Activated CD4-positive, alpha-beta T cell treated with anti-CD3 and anti-CD28 coated beads, Interleukin-2, amount 10 ng/mL, durations not matched to agents 24 days and 14 days (primary cell): ENCODE results near the gene PEX13. TPM values are rescaled to one million over a fixed set of nuclear protein-coding genes. Genes with fewer than 3 reads are reported as not detected.
A peak's percentile ranks its signal among the peaks of the same experiment; 100 is the strongest.
"Not testable (repeated sequence)": the region's sequence is repeated elsewhere in the genome, so short reads cannot be mapped to it uniquely, and the experiment has no call there.

ENCODE experiments used
- DNase-seq: peaks from one replicate; pipeline ENCODE4 v3.0.0; 2022
- H3K27ac Mint-ChIP-seq: one replicate; pipeline ENCODE4 v1.8.0; 2022; ENCODE audit warnings: mild to moderate bottlenecking, mixed read lengths
- H3K27me3 Mint-ChIP-seq: one replicate; pipeline ENCODE4 v1.8.0; 2022; ENCODE audit warnings: mixed read lengths
- H3K36me3 Mint-ChIP-seq: one replicate; pipeline ENCODE4 v1.8.0; 2022; ENCODE audit warnings: low read depth, mild to moderate bottlenecking, mixed read lengths
- H3K4me1 Mint-ChIP-seq: one replicate; pipeline ENCODE4 v1.8.0; 2021; ENCODE audit warnings: mixed read lengths
- H3K4me3 Mint-ChIP-seq: one replicate; pipeline ENCODE4 v1.8.0; 2022; ENCODE audit warnings: mild to moderate bottlenecking, moderate library complexity, mixed read lengths
- H3K9me3 Mint-ChIP-seq: one replicate; pipeline ENCODE4 v1.8.0; 2021; ENCODE audit warnings: mixed read lengths
- intact Hi-C: fragments of 100-400 bp; cut with micrococcal nuclease; formaldehyde crosslinking; loops from one replicate; pipeline ENCODE4 v1.15.1; 2023
- total RNA-seq: library from RNA; stranded (reverse); gene quantifications from 2 replicates; pipeline ENCODE4 v1.2.3, GENCODE V29; 2022

Gene PEX13
- total RNA-seq, 1 donor from 2014 or later = 19.7 TPM

- no peaks in the 10 kb centered on the region for H3K9me3 Mint-ChIP-seq
- intact Hi-C loops = loop anchor here (1.0 to 10.0 kb wide), 11 partner anchors 40 to 1288 kb away; partner anchors contain the start of genes PAPOLG, SANBR and XPO1
- H3K27ac Mint-ChIP-seq = peak overlapping the region; percentile 99
- no peak for DNase-seq
- no peaks in the 10 kb centered on the region for H3K27me3 Mint-ChIP-seq
- peaks cover 12% of the 10 kb centered on the region for H3K36me3 Mint-ChIP-seq
- peaks cover 32% of the 10 kb centered on the region for H3K4me1 Mint-ChIP-seq
- H3K4me3 Mint-ChIP-seq = peak overlapping the region; percentile 99
Observed at GRCh38 chr2:61016392-61017002, 1.0 kb upstream of the PEX13 start.

- H3K9me3 Mint-ChIP-seq = no peaks in the 10 kb centered on the region
- intact Hi-C loops = loop anchor here (1.0 to 10.0 kb wide), 10 partner anchors 40 to 1288 kb away; partner anchors contain the start of genes PAPOLG, SANBR and XPO1
- H3K36me3 Mint-ChIP-seq = peaks cover 17% of the 10 kb centered on the region
- no peaks in the 10 kb centered on the region for H3K27me3 Mint-ChIP-seq
- H3K4me1 Mint-ChIP-seq = peaks cover 32% of the 10 kb centered on the region
- H3K4me3 Mint-ChIP-seq = peak overlapping the region; percentile 99
- peak overlapping the region; percentile 99 for H3K27ac Mint-ChIP-seq
- DNase-seq = peak; percentile 92
Observed at GRCh38 chr2:61017003-61017555, 441 bp upstream of the PEX13 start.

- H3K4me1 Mint-ChIP-seq = peaks cover 27% of the 10 kb centered on the region
- intact Hi-C loops = loop anchor here (5.0 to 10.0 kb wide), 2 partner anchors 744 to 1286 kb away; no protein-coding TSS in a partner anchor
- peak overlapping the region; percentile 99 for H3K27ac Mint-ChIP-seq
- H3K36me3 Mint-ChIP-seq = peaks cover 24% of the 10 kb centered on the region
- no peaks in the 10 kb centered on the region for H3K9me3 Mint-ChIP-seq
- H3K4me3 Mint-ChIP-seq = peak overlapping the region; percentile 99
- no peaks in the 10 kb centered on the region for H3K27me3 Mint-ChIP-seq
- no peak for DNase-seq
Observed at GRCh38 chr2:61018318-61018755, 817 bp downstream of the PEX13 start.

- DNase-seq = no peak
- Mint-ChIP-seq H3K27ac (no peak overlapping the region), H3K4me3 (peak overlapping the region; percentile 99), H3K4me1 (peaks cover 30% of the 10 kb centered on the region), H3K9me3 (no peaks in the 10 kb centered on the region), H3K27me3 (no peaks in the 10 kb centered on the region), H3K36me3 (peaks cover 29% of the 10 kb centered on the region)
- intact Hi-C loops = loop anchor here (5.0 to 10.0 kb wide), 2 partner anchors 744 to 1286 kb away; no protein-coding TSS in a partner anchor
Observed at GRCh38 chr2:61018798-61019197, 1.3 kb downstream of the PEX13 start.

GRCh38 chr2:61021228-61021660 lies 3.7 kb downstream of the PEX13 start:
- no peaks in the 10 kb centered on the region for H3K27me3 Mint-ChIP-seq
- H3K36me3 Mint-ChIP-seq = peaks cover 35% of the 10 kb centered on the region
- no peaks in the 10 kb centered on the region for H3K9me3 Mint-ChIP-seq
- intact Hi-C loops = no loop called here
- no peak overlapping the region for H3K4me3 Mint-ChIP-seq
- DNase-seq = no peak
- H3K4me1 Mint-ChIP-seq = peaks cover 28% of the 10 kb centered on the region
- no peak overlapping the region for H3K27ac Mint-ChIP-seq

GRCh38 chr2:61023670-61024069 lies 6.2 kb downstream of the PEX13 start:
- no peaks in the 10 kb centered on the region for H3K9me3 Mint-ChIP-seq
- no peak overlapping the region for H3K4me3 Mint-ChIP-seq
- H3K27me3 Mint-ChIP-seq = no peaks in the 10 kb centered on the region
- no peak overlapping the region for H3K27ac Mint-ChIP-seq
- intact Hi-C loops = no loop called here
- peaks cover 19% of the 10 kb centered on the region for H3K4me1 Mint-ChIP-seq
- peaks cover 34% of the 10 kb centered on the region for H3K36me3 Mint-ChIP-seq
- no peak for DNase-seq

GRCh38 chr2:61029533-61029932 lies 12.0 kb downstream of the PEX13 start:
- intact Hi-C loops = no loop called here
- H3K27ac Mint-ChIP-seq = no peak overlapping the region
- H3K27me3 Mint-ChIP-seq = no peaks in the 10 kb centered on the region
- no peak for DNase-seq
- peaks cover 34% of the 10 kb centered on the region for H3K36me3 Mint-ChIP-seq
- H3K4me1 Mint-ChIP-seq = peaks cover 2% of the 10 kb centered on the region
- H3K4me3 Mint-ChIP-seq = no peak overlapping the region
- no peaks in the 10 kb centered on the region for H3K9me3 Mint-ChIP-seq

GRCh38 chr2:61034592-61034991 lies 17.1 kb downstream of the PEX13 start:
- H3K4me3 Mint-ChIP-seq, H3K27me3 Mint-ChIP-seq, DNase-seq, H3K27ac Mint-ChIP-seq, intact Hi-C loops, H3K4me1 Mint-ChIP-seq: not testable (repeated sequence)
- Mint-ChIP-seq H3K9me3 (peaks cover 26% of the 10 kb centered on the region), H3K36me3 (peaks cover 60% of the 10 kb centered on the region)

- H3K4me1 Mint-ChIP-seq, H3K27ac Mint-ChIP-seq, H3K27me3 Mint-ChIP-seq, intact Hi-C loops, DNase-seq, H3K4me3 Mint-ChIP-seq: not testable (repeated sequence)
- Mint-ChIP-seq H3K9me3 (peaks cover 26% of the 10 kb centered on the region), H3K36me3 (peaks cover 64% of the 10 kb centered on the region)
Observed at GRCh38 chr2:61036643-61037042, 19.1 kb downstream of the PEX13 start.

- H3K4me3 Mint-ChIP-seq = no peak overlapping the region
- no peak overlapping the region for H3K27ac Mint-ChIP-seq
- H3K27me3 Mint-ChIP-seq = no peaks in the 10 kb centered on the region
- intact Hi-C loops = no loop called here
- H3K36me3 Mint-ChIP-seq = peaks cover 30% of the 10 kb centered on the region
- H3K4me1 Mint-ChIP-seq = peaks cover 7% of the 10 kb centered on the region
- peaks cover 6% of the 10 kb centered on the region for H3K9me3 Mint-ChIP-seq
- DNase-seq = no peak
Observed at GRCh38 chr2:61042807-61043206, 25.3 kb downstream of the PEX13 start.

GRCh38 chr2:61044636-61045035 lies 27.1 kb downstream of the PEX13 start:
- DNase-seq = no peak
- no peaks in the 10 kb centered on the region for H3K27me3 Mint-ChIP-seq
- H3K27ac Mint-ChIP-seq = no peak overlapping the region
- H3K36me3 Mint-ChIP-seq = peaks cover 34% of the 10 kb centered on the region
- H3K4me3 Mint-ChIP-seq = no peak overlapping the region
- intact Hi-C loops = no loop called here
- no peaks in the 10 kb centered on the region for H3K9me3 Mint-ChIP-seq
- peaks cover 7% of the 10 kb centered on the region for H3K4me1 Mint-ChIP-seq

GRCh38 chr2:61045226-61045625 lies 27.7 kb downstream of the PEX13 start:
- Mint-ChIP-seq H3K27ac (no peak overlapping the region), H3K4me1 (peaks cover 7% of the 10 kb centered on the region), H3K27me3 (no peaks in the 10 kb centered on the region), H3K9me3 (no peaks in the 10 kb centered on the region), H3K4me3 (no peak overlapping the region), H3K36me3 (peaks cover 30% of the 10 kb centered on the region)
- intact Hi-C loops = no loop called here
- no peak for DNase-seq

- intact Hi-C loops = no loop called here
- Mint-ChIP-seq H3K36me3 (peaks cover 29% of the 10 kb centered on the region), H3K4me1 (peaks cover 7% of the 10 kb centered on the region), H3K27me3 (no peaks in the 10 kb centered on the region), H3K9me3 (no peaks in the 10 kb centered on the region), H3K27ac (no peak overlapping the region), H3K4me3 (no peak overlapping the region)
- no peak for DNase-seq
Observed at GRCh38 chr2:61045999-61046398, 28.5 kb downstream of the PEX13 start.

GRCh38 chr2:61055557-61055956 lies 38.0 kb downstream of the PEX13 start:
- no peaks in the 10 kb centered on the region for H3K4me1 Mint-ChIP-seq
- DNase-seq = no peak
- H3K27ac Mint-ChIP-seq = peak overlapping the region; percentile 4
- H3K36me3 Mint-ChIP-seq = peaks cover 16% of the 10 kb centered on the region
- intact Hi-C loops = no loop called here
- no peaks in the 10 kb centered on the region for H3K27me3 Mint-ChIP-seq
- H3K4me3 Mint-ChIP-seq = no peak overlapping the region
- no peaks in the 10 kb centered on the region for H3K9me3 Mint-ChIP-seq
